GM18519 (cell line): Measurements from ENCODE around the gene INPP5K.
"Not testable (repeated sequence)": the region's sequence is repeated elsewhere in the genome, so short reads cannot be mapped to it uniquely, and the experiment has no call there.

ENCODE experiments used
- ATAC-seq: cut with Tn5 transposase; IDR thresholded peaks from one replicate; pipeline ENCODE4 v1.9.1; 2021; ENCODE audit warnings: mild to moderate bottlenecking, moderate library complexity; ENCODE audit not compliant: unreplicated experiment, low FRiP score

INPP5K gene

DNA sequence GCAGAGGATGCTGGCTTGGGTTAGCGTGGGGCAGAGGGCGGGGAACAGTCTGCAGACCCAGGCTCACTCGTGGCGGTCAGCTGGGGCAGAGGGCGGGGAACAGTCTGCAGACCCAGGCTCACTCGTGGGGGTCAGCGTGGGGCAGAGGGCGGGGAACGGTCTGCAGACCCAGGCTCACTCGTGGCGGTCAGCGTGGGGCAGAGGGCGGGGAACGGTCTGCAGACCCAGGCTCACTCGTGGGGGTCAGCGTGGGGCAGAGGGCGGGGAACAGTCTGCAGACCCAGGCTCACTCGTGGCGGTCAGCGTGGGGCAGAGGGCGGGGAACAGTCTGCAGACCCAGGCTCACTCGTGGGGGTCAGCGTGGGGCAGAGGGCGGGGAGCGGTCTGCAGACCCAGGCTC is 7.7 kb downstream of the INPP5K start:
- ATAC-seq, result not testable (repeated sequence)

DNA sequence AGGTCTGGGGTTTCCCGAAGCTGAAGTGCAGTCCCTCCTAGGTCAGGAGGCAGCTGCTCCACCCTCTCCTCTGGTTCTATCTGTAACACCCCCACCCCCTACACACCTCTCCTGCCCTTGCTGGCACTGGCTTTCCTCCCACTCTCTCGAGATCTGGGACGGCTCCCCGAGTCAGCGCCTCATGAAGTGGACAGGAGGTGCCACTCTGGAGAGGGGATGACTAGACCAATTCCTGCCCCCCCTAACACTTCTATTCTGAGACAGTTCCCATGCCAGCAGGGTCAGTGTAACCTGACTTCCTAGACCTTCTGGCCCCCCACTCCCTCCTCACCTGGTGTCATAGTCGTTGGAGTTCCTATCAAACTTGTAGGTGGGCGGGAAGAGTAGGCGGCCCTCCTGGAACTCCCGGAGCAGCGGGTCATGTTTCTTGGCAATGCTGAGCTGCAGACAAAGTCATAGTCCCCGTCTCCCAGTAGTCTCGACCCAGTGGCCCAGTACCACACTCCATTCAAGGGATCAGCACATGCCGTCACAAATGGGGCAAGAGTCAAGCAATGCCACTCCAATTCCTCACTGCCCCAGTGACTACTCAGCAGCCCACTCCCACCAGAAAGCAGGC is 9.7 kb downstream of the INPP5K start:
- no peak for ATAC-seq

DNA sequence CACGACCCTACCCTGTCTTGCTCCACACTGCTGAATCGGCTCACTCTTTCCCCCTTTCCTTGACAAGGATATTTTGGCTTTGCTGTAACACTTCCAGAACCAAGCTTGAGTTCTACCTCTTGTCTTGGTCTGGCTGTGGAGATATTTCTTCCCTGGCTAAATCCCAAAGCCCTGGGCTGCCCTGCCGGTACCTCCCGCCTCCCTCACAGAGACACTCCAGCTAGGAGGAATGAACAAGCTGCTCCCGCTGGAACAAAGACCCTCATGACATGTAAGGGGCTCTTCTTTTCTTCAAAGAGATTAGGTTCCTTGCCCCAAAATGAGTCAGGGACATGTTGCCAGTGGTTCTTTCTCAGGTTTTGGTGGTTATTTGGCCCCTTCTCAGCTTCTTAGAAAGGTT is 10.8 kb downstream of the INPP5K start:
- no peak for ATAC-seq

DNA sequence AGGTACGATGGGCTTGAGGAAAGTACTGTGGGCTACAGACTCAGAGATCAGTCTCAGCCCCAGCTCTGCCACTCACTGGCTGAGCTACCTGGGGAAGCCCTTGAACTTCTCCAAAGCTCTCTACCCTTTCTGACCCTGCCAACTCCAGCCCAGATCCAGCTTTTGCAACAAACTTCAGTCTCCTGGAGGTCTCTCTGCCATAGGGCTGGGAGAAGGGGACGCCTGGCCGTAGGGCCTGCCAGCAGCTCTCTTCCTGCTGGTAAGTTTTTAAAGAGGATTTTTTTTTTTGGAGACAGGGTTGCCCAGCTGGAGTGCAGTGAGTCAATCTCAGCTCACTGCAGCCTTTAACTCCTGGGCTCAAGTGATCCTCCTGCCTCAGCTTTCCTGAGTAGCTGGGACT is 11.5 kb downstream of the INPP5K start:
- no peak for ATAC-seq

DNA sequence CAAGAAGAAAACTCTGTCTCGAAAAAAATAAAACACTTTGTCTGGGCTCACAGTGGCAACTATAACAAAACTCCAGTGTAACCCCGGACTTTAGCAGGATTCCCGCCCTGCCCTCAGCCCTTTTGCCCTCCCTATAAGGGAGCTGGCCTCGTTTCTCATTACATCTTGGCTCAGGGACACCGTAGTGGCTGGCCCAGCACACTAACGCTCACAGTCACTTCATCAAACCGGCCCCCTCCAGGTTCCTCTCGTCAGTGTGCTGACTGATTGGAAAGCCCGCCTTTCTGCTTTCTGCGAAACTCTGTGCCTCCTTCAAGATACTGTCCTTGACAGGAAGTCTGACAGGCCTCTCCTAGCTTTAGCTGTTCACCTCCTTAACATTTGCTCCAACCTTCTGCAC is 12.7 kb downstream of the INPP5K start:
- no peak for ATAC-seq

DNA sequence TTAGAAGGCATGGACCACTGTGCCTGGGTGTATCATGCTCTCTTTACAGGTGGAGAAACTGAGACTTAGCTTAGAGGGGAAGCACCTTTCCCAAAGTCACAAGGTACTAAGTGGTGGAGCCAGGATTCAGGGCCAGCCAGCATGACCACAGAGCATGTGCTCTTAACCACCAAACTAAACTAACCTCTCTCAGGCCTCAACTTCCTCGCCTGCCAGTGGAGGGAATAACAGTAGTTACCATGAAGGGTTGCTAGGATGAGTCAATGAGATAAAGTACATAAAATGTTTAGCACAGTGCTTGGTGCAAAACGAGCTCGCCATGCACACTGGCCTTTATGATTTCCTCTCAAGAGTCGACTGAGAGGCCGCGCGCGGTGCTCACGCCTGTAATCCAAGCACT is 17.5 kb downstream of the INPP5K start:
- no peak for ATAC-seq

DNA sequence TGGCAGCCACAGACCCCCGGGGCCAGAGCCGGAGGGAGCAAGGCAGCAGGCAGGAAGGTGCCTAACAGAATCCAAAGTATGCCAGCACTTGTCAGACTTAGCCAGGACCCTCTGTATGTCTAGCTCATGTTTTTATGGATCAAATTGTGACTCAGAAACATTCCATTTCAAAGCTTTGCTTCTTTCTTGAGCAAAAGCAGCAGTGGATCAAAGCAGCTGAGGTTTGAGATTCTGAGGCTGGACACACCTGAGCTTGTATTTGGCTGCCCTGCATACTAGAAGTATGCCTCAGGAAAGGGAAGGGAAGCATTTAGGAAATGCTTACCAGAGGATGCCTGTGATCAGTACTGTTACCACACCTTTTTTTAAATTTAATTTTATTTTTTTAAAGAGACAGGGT is 18.2 kb downstream of the INPP5K start:
- no peak for ATAC-seq

DNA sequence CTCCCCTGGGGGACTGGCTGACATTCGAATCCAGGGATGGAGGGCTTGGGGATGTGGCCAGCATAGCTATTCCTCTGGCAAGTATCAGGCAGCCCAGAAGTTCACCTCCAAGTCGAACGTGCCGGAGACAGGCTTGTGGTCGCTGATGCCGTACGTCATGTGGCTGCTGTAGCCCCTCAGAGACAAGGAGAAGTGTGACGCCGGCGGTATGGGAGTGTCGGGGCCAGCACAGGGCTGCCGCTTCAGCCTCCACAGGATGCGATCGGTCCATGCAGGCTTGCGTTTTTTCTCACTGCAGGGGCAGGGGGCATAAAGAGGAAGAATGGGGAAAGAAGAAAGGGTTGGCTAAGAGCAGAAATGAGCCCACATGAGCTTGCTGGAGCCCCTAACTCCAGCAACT is 18.6 kb downstream of the INPP5K start:
- no peak for ATAC-seq

DNA sequence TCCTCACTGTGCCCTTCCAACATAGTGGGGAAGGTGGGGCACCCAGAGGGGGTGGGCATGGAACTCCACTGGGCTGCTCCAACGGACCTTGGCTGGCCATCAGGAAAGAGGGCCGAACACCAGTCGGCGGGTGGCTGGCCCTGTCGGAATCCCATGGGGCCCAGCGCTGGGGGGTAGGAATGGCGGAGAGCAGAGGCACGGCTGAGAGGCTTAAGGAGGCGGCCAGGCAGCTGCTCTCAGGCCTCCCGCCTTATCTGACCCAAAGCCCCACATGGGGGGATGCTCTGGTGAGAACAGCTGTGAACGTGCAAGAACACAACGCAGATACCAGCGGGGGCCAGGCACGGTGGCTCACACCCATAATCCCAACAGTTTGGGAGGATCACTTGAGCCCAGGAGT is 19.5 kb downstream of the INPP5K start:
- no peak for ATAC-seq

DNA sequence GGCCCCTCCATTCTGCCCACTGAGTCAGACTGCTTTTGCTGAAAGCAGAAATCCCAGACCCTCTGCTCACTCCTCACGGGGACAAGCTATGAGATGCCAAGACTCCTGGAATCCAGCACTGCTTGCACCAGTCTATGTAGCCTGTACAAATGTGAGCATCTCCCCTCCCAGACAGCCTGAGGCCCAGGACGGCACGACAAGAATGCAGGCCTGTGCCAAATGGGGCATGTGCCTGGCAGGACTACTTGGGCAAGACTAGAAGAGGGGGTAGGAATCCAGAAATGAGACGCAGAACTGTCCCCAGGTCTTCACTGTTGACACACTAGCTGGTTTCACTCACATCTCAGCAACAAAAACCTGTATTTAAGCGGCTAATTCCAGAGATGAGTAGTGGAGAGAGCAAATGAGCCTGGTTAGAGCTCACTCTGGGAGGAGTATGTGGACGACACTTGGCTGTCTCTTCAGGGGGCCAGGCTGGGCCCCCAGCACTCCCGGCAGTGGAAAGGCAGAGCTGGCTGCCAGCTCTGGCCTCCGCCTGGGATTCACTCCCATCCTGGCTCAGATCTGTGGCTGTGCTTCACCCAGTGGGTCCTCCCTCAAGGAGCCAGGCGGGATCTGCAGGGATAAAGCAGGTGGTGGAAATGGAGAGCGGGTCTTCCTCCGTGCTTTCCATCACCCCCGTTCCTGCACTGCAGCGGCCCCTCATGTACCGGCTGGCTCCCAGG is 21.0 kb downstream of the INPP5K start:
- no peak for ATAC-seq

DNA sequence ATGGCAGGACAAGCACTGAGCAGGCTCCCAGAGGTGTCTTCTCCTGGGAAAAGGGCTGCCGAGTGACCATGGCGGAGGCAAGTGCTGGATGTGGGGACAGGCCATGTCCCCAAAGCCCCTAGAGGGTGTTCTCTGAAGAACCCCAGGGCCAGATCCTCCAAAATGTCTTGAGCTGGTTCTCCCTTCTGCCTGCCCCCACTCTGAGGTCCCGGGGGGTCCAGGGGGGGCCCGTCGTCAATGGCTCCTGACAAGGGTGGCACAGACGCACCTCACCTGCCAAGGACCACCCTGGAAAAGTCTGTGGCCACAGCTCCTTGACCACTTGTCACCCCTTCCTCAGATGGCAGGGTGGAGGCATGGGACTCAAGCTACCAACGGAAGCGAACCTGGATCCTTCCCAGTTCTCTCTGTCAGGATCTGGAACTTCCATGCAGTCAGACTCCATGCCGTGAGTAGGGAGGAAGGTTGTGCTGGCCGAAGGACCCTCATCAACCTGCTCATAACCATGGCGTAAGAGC is 21.6 kb downstream of the INPP5K start:
- no peak for ATAC-seq

DNA sequence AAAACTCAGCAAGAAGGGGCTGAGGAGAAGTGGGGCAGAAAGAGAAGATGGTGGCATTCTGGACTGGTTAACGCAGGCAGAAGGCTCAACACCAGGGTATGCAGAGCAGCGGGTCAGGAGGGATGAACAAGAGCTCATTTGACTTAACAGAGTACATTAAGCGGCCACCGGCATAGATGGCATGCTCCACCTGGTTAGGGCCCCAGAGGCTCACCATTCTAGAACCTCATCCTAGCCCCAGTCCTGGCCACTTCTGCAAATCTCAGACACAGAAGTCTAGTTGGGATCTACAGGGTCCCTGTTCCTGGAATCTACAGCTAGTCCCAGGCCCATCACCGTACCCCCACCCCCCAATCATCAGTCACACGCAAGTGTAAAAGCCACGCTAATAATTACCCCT is 22.2 kb downstream of the INPP5K start:
- no peak for ATAC-seq

DNA sequence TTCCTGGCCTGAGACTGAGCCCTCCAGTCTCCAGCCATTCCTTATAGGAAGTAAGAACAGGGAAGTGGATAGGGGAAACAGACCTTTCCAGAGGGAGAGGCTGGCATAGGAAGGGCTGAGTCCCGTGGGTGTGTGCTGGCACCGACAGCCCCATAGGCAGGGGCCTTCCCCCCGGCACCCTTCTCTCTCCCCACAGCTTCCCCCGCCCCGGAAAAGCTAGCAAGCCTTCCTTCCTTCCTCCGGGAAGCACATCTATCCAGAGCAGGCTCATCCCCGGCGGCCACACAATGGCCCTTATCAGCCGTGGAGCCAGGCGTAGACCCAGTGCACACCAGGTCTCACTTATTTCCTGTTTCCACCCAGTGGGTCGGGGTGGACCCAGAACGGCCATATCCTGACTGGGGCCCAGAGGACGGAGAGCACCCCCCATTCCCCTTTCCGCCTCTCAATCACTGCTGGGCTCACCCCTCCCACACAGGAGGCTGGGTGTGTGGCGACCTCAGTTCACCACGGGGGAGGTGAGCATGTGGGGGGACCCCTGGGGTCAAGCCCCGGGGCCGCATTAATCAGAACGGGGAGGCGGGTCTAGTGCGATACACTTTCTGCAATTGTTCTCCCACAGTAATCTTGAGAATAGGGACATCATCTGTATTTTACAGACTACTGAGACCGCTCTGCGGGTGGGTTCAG is 23.0 kb downstream of the INPP5K start:
- no peak for ATAC-seq

DNA sequence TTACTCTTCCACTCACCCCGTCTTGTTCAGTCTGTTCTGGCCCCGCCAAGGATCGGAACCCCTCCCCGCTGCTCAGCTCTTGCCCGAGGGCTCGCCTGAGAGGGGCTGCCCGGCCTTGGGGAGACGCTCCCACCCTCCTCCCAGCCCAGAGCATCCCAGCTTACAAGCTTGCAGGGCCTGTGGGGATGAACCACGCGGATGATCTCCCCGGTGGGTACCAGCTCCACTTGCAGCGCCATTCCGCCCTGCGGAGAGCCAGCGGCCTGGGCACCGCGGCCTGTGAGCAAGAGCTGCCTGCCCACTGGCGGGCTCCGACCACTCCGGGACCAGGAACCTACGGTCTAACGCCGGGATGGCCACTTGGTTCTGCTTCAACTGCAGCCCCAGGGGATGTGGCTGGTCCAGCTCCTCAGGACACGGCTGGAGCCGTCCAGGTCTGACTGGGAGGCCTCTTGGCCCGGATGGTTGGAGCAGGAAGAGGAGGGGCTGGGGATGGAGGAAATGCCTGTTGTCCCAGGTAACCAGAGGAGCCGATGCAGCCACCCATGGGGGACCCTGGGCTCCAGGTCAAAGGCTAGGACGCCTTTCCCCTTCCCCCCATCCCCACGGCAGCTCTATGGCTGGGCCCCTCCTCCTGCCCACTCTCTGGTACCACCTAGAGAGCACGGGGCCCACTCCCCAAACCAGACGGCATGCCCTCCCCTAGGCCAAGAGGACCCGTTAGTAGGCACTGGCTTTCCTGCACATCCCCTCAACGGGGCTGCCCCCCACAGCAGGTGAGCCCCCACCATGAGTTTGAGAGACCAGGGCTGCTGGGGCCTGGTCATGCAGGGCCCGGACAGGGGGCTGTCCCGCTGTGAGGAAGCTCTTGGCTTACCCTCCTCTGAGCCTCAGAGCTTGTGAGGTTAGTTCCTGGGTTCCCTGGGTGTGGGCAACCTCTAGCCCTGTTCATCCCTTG is 23.9 kb downstream of the INPP5K start, which contains the start of gene MYO1C:
Gene MYO1C (minus strand): TSS at position 438 of the 958 bp plus-strand sequence. CDS start 199 bp downstream, at position 239.
- no peak for ATAC-seq

DNA sequence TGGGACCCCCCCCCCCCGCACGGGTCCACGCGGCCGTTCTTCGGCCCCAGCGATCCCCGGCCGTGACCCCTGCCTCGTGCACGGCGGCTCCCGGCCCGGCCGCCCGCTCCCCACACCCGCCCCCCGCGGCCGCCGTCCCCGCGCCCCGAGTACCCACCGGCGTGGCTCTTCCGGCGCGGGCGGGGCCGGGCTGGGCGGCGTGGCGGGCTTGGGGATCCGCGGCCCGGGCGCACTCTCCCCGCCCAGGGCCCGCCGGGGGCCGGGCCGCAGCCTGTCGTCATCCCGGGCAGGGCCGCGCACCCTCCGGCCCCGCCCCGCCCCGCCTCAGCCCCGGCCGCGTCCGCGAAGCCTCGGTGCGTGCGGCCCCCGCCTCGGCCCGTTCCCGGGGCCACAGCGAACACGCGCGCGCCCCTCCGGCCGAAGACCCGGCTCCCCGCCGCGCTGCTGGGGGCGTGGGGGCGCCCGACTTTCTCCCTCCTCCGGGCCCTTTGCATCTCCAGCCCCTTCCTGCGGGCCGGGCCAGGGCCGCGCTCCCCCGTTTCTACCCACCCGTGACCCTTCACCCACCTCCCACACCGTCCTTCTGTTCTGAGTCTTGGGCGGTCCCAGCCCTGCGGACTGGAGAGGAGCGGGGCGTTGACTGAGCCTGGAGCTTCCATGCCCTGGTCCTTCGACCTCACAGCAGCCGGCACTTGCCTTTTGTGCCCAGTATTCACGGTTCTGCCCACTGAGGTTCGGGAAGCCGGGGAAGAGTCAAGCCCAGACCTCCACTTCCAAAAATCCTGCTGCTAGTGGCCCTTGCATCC is 24.8 kb downstream of the INPP5K start:
- no peak for ATAC-seq

DNA sequence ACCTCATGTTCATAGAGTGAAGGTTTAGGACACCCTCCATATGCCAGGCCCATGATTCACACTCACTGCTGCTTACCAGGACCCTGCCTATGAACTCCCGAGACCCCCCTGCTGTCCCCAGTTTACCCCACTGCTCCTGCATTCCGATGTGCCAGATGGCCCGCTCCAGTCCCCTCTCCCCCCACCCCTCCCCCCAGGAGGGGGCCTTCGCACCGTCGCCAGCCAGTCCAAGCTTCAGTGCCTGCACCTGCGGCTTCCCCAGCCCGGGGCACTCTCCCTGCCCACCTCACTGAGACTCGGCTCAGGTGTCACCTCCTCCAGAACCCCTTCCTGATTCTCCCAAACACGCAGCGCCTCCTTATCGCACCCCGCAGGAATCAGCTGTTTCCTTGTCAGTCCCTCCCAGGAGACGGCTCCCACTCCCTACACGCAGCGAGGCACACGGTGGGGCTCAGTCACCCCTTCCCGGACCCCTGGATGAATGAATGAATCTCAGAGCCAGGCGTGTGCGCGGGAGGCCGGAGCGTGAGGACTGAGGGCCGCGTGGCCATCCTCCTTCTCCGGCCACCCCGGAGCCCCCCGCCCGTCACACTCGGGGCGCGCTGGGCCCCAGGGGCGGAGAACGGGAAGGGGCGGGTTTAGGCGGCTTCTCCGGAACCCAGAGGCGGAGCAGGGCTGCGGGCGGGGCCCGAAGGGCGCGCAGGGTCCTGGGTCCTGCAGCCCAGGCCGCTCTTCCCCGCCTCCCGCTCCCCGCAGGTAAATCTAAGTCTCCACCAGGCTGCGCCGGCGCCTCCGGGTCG is 25.6 kb downstream of the INPP5K start:
- no peak for ATAC-seq

DNA sequence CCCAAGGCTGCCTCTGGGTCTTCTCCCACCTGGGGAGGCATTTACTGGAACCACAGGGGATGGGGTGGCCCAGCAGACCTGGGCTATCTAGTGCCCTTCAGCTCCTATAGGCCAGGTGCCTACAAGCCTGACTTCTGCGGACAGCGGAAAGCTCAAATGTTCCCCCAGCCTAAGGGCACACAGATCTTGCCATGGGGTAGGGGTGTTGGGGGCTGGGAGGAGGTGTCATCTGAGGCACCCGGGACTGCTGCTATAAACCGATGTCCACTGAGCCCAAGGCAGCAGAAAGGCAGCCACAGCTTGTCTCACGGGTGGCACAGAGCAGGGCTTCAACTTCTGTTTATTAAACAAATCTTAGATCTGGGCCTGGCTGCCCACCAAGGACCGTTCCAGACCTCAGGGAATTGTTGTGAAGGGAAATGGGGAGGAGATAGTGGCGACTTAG is 27.6 kb downstream of the INPP5K start:
- ATAC-seq, result no peak

DNA sequence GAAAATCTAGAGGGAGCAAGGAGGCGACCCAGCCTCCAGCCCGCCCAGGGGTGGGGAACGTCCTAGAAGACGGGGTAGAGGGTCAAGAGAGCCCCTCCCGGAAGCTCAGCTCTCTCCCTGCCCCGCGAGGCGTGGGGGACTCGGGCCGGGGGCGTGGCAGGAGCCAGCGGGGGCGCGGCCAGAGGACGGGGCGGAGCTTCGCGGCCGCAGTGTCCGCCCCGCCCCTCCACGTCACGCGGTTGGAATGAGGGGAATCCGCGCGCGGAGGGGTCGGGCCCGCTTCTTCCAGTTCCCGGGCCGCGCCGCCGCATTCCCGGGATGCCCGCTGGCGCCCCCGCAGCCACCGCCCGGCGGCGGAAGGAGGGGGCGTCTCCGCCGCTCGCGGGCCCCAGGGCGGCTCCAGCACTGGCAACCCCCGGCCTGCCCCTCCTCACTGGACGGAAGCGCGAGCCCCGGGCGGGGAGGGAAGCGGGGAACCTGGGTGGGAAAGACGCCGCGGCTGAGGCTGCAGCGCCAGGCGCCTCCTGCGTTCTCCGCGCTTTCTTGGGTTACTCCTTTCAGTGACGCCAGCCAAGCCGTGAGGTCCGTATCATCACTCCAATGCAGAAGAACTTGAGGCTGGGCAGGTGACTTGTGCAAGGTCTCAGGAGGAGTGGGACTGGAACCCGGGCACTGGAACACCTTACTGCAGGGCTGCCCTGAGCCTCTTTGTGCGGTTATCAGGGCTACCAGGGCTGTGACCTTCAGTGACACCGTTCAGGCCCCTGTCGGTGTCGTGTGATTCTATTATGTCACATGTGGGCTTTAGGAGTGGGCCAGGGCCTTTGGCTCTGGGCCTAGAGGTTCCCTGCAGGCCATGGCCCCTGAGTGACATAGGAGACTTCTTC is 28.2 kb downstream of the INPP5K start:
- no peak for ATAC-seq
